Caco-2 (cell line): ENCODE measurements around the gene ANAPC1. TPM values are rescaled to one million over a fixed set of nuclear protein-coding genes. Genes with fewer than 3 reads are reported as not detected.

Experiments used
- BruUV-seq: library from RNA; stranded (reverse); fragments of 400-500 nt; replicated peaks from 2 replicates; lab custom pipeline; 2021; lab: Mats Ljungman, UMichigan
- CTCF ChIA-PET: fragments of 300-600 bp; sonication (Branson Sonifier 250); formaldehyde crosslinking; loops from one replicate; lab custom pipeline; 2022; ENCODE audit warnings: antibody characterized with exemption; lab: Charles Lee
- POLR2A ChIA-PET: fragments of 300-600 bp; sonication (Branson Sonifier 250); formaldehyde crosslinking; loops from one replicate; lab custom pipeline; 2022; ENCODE audit warnings: antibody characterized with exemption; lab: Charles Lee
- DNase-seq, 2 experiments: peaks; one replicate each; pipeline versions ENCODE4 v3.0.0 to v3.0.0-alpha.2; 2020 to 2022
- H3K27me3 ChIP-seq: replicated peaks from 2 replicates; pipeline ENCODE4 v1.6.0; 2011; ENCODE audit warnings: low read length; ENCODE audit not compliant: control insufficient read depth, insufficient read depth
- H3K36me3 ChIP-seq: 2 replicates; pipeline ENCODE4 v1.5.1; 2011; ENCODE audit warnings: low read length; ENCODE audit not compliant: control insufficient read depth, insufficient read depth
- H3K4me1 ChIP-seq: fragments of 250-450 bp; sonication (Bioruptor Pico); 2 replicates; pipeline ENCODE4 v1.5.1; 2020; ENCODE audit warnings: mild to moderate bottlenecking
- H3K4me3 ChIP-seq: 2 replicates; pipeline ENCODE4 v1.5.1; 2011; ENCODE audit warnings: low read depth, mild to moderate bottlenecking, control low read depth, low read length
- H3K9me3 ChIP-seq: fragments of 250-450 bp; sonication (Bioruptor Pico); 2 replicates; pipeline ENCODE4 v1.5.1; 2020; ENCODE audit warnings: mild to moderate bottlenecking, moderate library complexity
- H3K27ac Mint-ChIP-seq: one replicate; pipeline ENCODE4 v1.8.0; 2022; ENCODE audit warnings: mixed read lengths; ENCODE audit not compliant: unreplicated experiment
- H3K27me3 Mint-ChIP-seq: one replicate; pipeline ENCODE4 v1.8.0; 2022; ENCODE audit warnings: mixed read lengths; ENCODE audit not compliant: insufficient read depth, unreplicated experiment
- H3K36me3 Mint-ChIP-seq: one replicate; pipeline ENCODE4 v1.8.0; 2022; ENCODE audit warnings: mild to moderate bottlenecking, mixed read lengths; ENCODE audit not compliant: insufficient read depth, unreplicated experiment
- H3K4me1 Mint-ChIP-seq: one replicate; pipeline ENCODE4 v1.8.0; 2022; ENCODE audit warnings: low read depth, mixed read lengths; ENCODE audit not compliant: unreplicated experiment
- H3K4me3 Mint-ChIP-seq: one replicate; pipeline ENCODE4 v1.8.0; 2022; ENCODE audit warnings: mild to moderate bottlenecking, moderate library complexity, mixed read lengths; ENCODE audit not compliant: unreplicated experiment
- H3K9me3 Mint-ChIP-seq: one replicate; pipeline ENCODE4 v1.8.0; 2022; ENCODE audit warnings: mixed read lengths; ENCODE audit not compliant: unreplicated experiment
- intact Hi-C: fragments of 100-400 bp; cut with micrococcal nuclease; formaldehyde crosslinking; loops from one replicate; pipeline ENCODE4 v1.10.0; 2022; ENCODE audit not compliant: unreplicated experiment
- total RNA-seq: library from RNA; stranded (reverse); gene quantifications from 2 replicates; pipeline ENCODE4 v1.2.3, GENCODE V29; 2022
- TF ChIP-seq, protein P1 (sequence below), 2 experiments: fragments of 200-600 bp in 1 of 2; IDR thresholded peaks; 1 replicate in 1 of 2; 2 replicates in 1 of 2; pipeline versions ENCODE4 v1.5.1 to v1.8.0; 2011 to 2022; ENCODE audit warnings: antibody characterized with exemption in 1 of 2, control low read depth in 1 of 2, inconsistent platforms in 1 of 2, low read depth in 1 of 2, low read length in 1 of 2, mild to moderate bottlenecking in 1 of 2, moderate library complexity in 1 of 2; ENCODE audit not compliant: insufficient read depth in 1 of 2, severe bottlenecking in 1 of 2, unreplicated experiment in 1 of 2

Gene ANAPC1
- total RNA-seq, 1 experiment from 2014 or later: 97.2 TPM

GRCh38 chr2:111897924-111898702 is 14.1 kb upstream of the ANAPC1 start, which contains the start of gene MERTK:
TSS of gene MERTK (plus strand) at chr2:111898607. CDS start at chr2:111898736, 129 bp downstream.
- CTCF ChIA-PET: interaction anchor here (0.6 to 2.6 kb wide), 24 partner anchors 10 to 1928 kb away, joined by 3 to 23 read pairs (median 4); partner anchors contain the start of genes ANAPC1 and TMEM87B

DNA sequence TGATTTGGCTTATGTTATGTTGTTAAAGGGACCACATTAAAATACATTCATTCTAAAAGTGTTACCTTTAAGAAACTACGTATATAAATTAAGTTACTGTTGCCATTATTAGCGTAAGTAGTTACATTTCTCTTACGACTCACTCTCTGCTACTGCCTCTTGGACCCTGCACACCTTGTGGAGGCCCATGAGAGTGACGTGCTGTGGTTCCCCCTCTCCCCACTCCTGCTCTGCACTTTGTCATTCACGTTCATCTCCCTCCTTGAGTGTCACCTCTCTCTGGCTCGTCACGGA is 13.6 kb upstream of the ANAPC1 start:
- no peak for DNase-seq
- TF ChIP-seq, protein P1, sequence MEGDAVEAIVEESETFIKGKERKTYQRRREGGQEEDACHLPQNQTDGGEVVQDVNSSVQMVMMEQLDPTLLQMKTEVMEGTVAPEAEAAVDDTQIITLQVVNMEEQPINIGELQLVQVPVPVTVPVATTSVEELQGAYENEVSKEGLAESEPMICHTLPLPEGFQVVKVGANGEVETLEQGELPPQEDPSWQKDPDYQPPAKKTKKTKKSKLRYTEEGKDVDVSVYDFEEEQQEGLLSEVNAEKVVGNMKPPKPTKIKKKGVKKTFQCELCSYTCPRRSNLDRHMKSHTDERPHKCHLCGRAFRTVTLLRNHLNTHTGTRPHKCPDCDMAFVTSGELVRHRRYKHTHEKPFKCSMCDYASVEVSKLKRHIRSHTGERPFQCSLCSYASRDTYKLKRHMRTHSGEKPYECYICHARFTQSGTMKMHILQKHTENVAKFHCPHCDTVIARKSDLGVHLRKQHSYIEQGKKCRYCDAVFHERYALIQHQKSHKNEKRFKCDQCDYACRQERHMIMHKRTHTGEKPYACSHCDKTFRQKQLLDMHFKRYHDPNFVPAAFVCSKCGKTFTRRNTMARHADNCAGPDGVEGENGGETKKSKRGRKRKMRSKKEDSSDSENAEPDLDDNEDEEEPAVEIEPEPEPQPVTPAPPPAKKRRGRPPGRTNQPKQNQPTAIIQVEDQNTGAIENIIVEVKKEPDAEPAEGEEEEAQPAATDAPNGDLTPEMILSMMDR (IDR thresholded peaks at IDR 0.05; ENCODE audit: insufficient read depth in 1 of 2, low read depth in 1 of 2, low read length in 1 of 2, severe bottlenecking in 1 of 2, unreplicated experiment in 1 of 2): no peak
- peak overlapping the region; percentile 72 for H3K27ac Mint-ChIP-seq
- no TSS peak for BruUV-seq
- peaks cover 30% of the 10 kb centered on the region for H3K4me1 Mint-ChIP-seq
- ChIA-PET CTCF (interaction anchor here (0.6 to 2.6 kb wide), 13 partner anchors 10 to 157 kb away, joined by 3 to 23 read pairs (median 4); partner anchors contain the start of genes ANAPC1 and TMEM87B), POLR2A (interaction anchor here (0.6 to 2.1 kb wide), 2 partner anchors 10 to 157 kb away, joined by 3 to 17 read pairs; partner anchors contain the start of gene TMEM87B)
- no peaks in the 10 kb centered on the region for H3K9me3 ChIP-seq
- no peaks in the 10 kb centered on the region for H3K27me3 ChIP-seq
- H3K4me3 Mint-ChIP-seq: peak overlapping the region; percentile 86
- intact Hi-C loops: loop anchor here (5.0 to 10.0 kb wide), 2 partner anchors 90 to 687 kb away; partner anchors contain the start of gene CHCHD5
- H3K36me3 ChIP-seq: no peaks in the 10 kb centered on the region
- H3K27me3 Mint-ChIP-seq: no peaks in the 10 kb centered on the region
- H3K4me3 ChIP-seq: peak overlapping the region; percentile 67
- H3K9me3 Mint-ChIP-seq: no peaks in the 10 kb centered on the region
- peaks cover 20% of the 10 kb centered on the region for H3K4me1 ChIP-seq
- H3K36me3 Mint-ChIP-seq: peaks cover 7% of the 10 kb centered on the region

More at GRCh38 chr2:111897924-111898702, 14.1 kb upstream of the ANAPC1 start, which contains the start of gene MERTK:
- Histone ChIP-seq H3K4me3 (peak within 1 kb of the TSS; percentile 90), H3K4me1 (peaks cover 23% of the 10 kb centered on the region), H3K36me3 (no peaks in the 10 kb centered on the region), H3K9me3 (no peaks in the 10 kb centered on the region), H3K27me3 (no peaks in the 10 kb centered on the region)
- POLR2A ChIA-PET: interaction anchor here (0.6 to 2.1 kb wide), 6 partner anchors 10 to 157 kb away, joined by 3 to 17 read pairs (median 4); partner anchors contain the start of gene TMEM87B
- peak; percentile 96 for DNase-seq
- intact Hi-C loops: loop anchor here (1.0 to 10.0 kb wide), 4 partner anchors 48 to 687 kb away; partner anchors contain the start of gene CHCHD5
- Mint-ChIP-seq H3K27ac (peak within 1 kb of the TSS; percentile 72), H3K27me3 (no peaks in the 10 kb centered on the region), H3K36me3 (peaks cover 12% of the 10 kb centered on the region), H3K9me3 (no peaks in the 10 kb centered on the region), H3K4me1 (peaks cover 35% of the 10 kb centered on the region), H3K4me3 (peak within 1 kb of the TSS; percentile 86)
- TF ChIP-seq, protein P1 (IDR thresholded peaks at IDR 0.05; ENCODE audit: insufficient read depth in 1 of 2, low read depth in 1 of 2, low read length in 1 of 2, severe bottlenecking in 1 of 2, unreplicated experiment in 1 of 2): peak; percentile 62 to 73
- no TSS peak for BruUV-seq

DNA sequence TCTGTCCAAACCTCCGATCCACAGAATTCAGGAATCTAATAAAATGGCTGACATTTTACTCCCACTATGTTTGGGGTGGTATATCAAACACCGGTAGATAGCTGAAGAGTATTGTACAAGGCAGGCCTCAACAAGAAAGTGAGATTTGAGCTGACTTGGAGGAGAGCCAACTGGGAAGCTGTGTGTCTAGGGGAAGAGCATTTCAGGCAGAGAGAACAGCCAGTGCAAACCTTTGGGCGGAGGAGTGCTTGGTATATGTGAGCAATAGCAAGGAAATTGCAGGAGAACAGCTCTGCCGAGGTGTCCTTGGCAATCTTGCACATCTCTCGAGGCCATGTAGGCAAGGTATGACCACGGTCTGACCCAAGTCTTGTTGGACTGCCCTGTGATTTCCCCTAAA is 12.6 kb upstream of the ANAPC1 start:
- DNase-seq: no peak
- POLR2A ChIA-PET: no interaction called here
- CTCF ChIA-PET: interaction anchor here (0.7 kb wide), 1 partner anchor 9 kb away, joined by 4 read pairs; no protein-coding TSS in a partner anchor
- Mint-ChIP-seq H3K9me3 (no peaks in the 10 kb centered on the region), H3K4me1 (peaks cover 25% of the 10 kb centered on the region), H3K27me3 (no peaks in the 10 kb centered on the region), H3K4me3 (no peak overlapping the region), H3K27ac (no peak overlapping the region), H3K36me3 (peaks cover 7% of the 10 kb centered on the region)
- Histone ChIP-seq H3K4me1 (peaks cover 20% of the 10 kb centered on the region), H3K4me3 (no peak overlapping the region), H3K36me3 (no peaks in the 10 kb centered on the region), H3K9me3 (no peaks in the 10 kb centered on the region), H3K27me3 (no peaks in the 10 kb centered on the region)
- intact Hi-C loops: loop anchor here (5.0 to 10.0 kb wide), 2 partner anchors 91 to 688 kb away; partner anchors contain the start of gene CHCHD5
- no TSS peak for BruUV-seq
- TF ChIP-seq, protein P1 (IDR thresholded peaks at IDR 0.05; ENCODE audit: insufficient read depth in 1 of 2, low read depth in 1 of 2, low read length in 1 of 2, severe bottlenecking in 1 of 2, unreplicated experiment in 1 of 2): no peak
